PC-3 (cell line): ENCODE results near the gene DNAH3.

Experiments used
- EZH2 ChIP-seq: fragments of 300-600 bp; sonication (generic); IDR thresholded peaks from one replicate; pipeline ENCODE4 v1.6.1; 2017; ENCODE audit warnings: antibody characterized with exemption, mild to moderate bottlenecking, low read length; ENCODE audit not compliant: unreplicated experiment
- TF ChIP-seq, protein P1 (sequence below): fragments of 300-600 bp; sonication (generic); conservative IDR thresholded peaks from 2 replicates; pipeline ENCODE4 v1.5.1; 2017; ENCODE audit warnings: antibody characterized with exemption, low read depth, mild to moderate bottlenecking, low read length

DNA sequence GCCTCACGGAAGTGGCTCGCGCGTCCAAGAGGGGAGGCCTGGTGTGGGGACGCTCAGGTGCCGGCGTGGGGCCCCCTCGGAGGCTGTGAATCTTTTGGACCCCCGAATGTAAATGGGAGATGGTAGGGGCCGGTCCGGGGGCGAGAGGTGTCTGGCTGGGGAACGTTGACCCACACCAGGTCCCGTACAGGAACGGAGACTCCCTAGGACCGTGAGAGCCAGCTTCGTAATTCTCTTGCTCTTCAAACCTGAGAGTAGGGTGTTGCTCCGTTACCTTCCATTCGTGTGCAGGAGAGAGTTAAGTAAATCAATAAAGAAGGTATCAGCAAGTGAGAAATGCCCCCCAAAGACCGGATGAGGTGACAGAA lies 249.6 kb downstream of the DNAH3 start:
- TF ChIP-seq, protein P1, sequence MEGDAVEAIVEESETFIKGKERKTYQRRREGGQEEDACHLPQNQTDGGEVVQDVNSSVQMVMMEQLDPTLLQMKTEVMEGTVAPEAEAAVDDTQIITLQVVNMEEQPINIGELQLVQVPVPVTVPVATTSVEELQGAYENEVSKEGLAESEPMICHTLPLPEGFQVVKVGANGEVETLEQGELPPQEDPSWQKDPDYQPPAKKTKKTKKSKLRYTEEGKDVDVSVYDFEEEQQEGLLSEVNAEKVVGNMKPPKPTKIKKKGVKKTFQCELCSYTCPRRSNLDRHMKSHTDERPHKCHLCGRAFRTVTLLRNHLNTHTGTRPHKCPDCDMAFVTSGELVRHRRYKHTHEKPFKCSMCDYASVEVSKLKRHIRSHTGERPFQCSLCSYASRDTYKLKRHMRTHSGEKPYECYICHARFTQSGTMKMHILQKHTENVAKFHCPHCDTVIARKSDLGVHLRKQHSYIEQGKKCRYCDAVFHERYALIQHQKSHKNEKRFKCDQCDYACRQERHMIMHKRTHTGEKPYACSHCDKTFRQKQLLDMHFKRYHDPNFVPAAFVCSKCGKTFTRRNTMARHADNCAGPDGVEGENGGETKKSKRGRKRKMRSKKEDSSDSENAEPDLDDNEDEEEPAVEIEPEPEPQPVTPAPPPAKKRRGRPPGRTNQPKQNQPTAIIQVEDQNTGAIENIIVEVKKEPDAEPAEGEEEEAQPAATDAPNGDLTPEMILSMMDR: no peak
- no peak for TF ChIP-seq EZH2
